IMR-90 (cell line): Measurements from ENCODE around the gene IQCB1. TPM values are rescaled to one million over a fixed set of nuclear protein-coding genes. Genes with fewer than 3 reads are reported as not detected.

Experiments used
- ATAC-seq: fragments of 200-7000 bp; cut with Tn5 transposase; 2 replicates; pipeline ENCODE4 v1.9.1; 2020; ENCODE audit warnings: low read depth, mild to moderate bottlenecking, moderate library complexity
- BruUV-seq: library from RNA; stranded (reverse); fragments of 400-500 nt; replicated peaks from 2 replicates; lab custom pipeline; 2021; lab: Mats Ljungman, UMichigan
- CTCF ChIA-PET: fragments of 300-600 bp; formaldehyde crosslinking; extraction: SDS; loops from one replicate; lab custom pipeline; 2021; ENCODE audit warnings: antibody characterized with exemption; lab: Yijun Ruan, JAX
- POLR2A ChIA-PET: fragments of 300-600 bp; sonication (Branson Sonifier 250); formaldehyde crosslinking; loops from one replicate; lab custom pipeline; 2022; ENCODE audit warnings: antibody characterized with exemption; ENCODE audit not compliant: unreplicated experiment; lab: Charles Lee
- DNase-seq: peaks from one replicate; pipeline ENCODE4 v3.0.0; 2013
- H2AFZ ChIP-seq: replicated peaks from 2 replicates; pipeline ENCODE3; 2013; ENCODE audit warnings: low read length, mild to moderate bottlenecking; ENCODE audit not compliant: poor library complexity
- H2AK5ac ChIP-seq: 2 replicates; pipeline ENCODE4 v1.6.1; 2013; ENCODE audit warnings: low read depth, low read length, inconsistent platforms
- H2AK9ac ChIP-seq: replicated peaks from 2 replicates; pipeline ENCODE3; 2013; ENCODE audit warnings: mild to moderate bottlenecking, low read depth, low read length, moderate library complexity; ENCODE audit not compliant: poor library complexity
- H2BK120ac ChIP-seq: 2 replicates; pipeline ENCODE4 v1.6.1; 2013; ENCODE audit warnings: low read depth, low read length, inconsistent platforms
- H2BK15ac ChIP-seq: 3 replicates; pipeline ENCODE4 v1.6.1; 2013; ENCODE audit warnings: low read depth, low read length, inconsistent platforms
- H2BK20ac ChIP-seq: 2 replicates; pipeline ENCODE4 v1.6.1; 2013; ENCODE audit warnings: low read depth, mild to moderate bottlenecking, inconsistent platforms, low read length, moderate library complexity
- H2BK5ac ChIP-seq: 2 replicates; pipeline ENCODE4 v1.6.1; 2013; ENCODE audit warnings: mild to moderate bottlenecking, low read depth, low read length, inconsistent platforms; ENCODE audit not compliant: poor library complexity, severe bottlenecking
- H3K14ac ChIP-seq: replicated peaks from 2 replicates; pipeline ENCODE4 v1.6.1; 2013; ENCODE audit warnings: low read depth, low read length, inconsistent platforms
- H3K18ac ChIP-seq: 2 replicates; pipeline ENCODE4 v1.6.1; 2013; ENCODE audit warnings: low read depth, low read length, control low read depth
- H3K23ac ChIP-seq: 2 replicates; pipeline ENCODE4 v1.6.1; 2013; ENCODE audit warnings: low read depth, low read length, inconsistent platforms
- H3K27ac ChIP-seq: 2 replicates; pipeline ENCODE4 v1.5.1; 2013; ENCODE audit warnings: mild to moderate bottlenecking, control low read depth, low read length; ENCODE audit not compliant: insufficient read depth
- H3K27me3 ChIP-seq: 2 replicates; pipeline ENCODE4 v1.6.1; 2013; ENCODE audit warnings: low read length; ENCODE audit not compliant: control insufficient read depth, insufficient read depth
- H3K36me3 ChIP-seq: 2 replicates; pipeline ENCODE4 v1.6.1; 2013; ENCODE audit warnings: low read length, mixed read lengths; ENCODE audit not compliant: control insufficient read depth, insufficient read depth
- H3K4ac ChIP-seq: 2 replicates; pipeline ENCODE4 v1.6.1; 2013; ENCODE audit warnings: low read depth, low read length, inconsistent platforms
- H3K4me1 ChIP-seq: 2 replicates; pipeline ENCODE4 v1.6.1; 2013; ENCODE audit warnings: low read length, mixed read lengths; ENCODE audit not compliant: control insufficient read depth, insufficient read depth
- H3K4me2 ChIP-seq: 2 replicates; pipeline ENCODE4 v1.6.1; 2013; ENCODE audit warnings: low read depth, mild to moderate bottlenecking, control low read depth, low read length, moderate library complexity
- H3K4me3 ChIP-seq: 2 replicates; pipeline ENCODE4 v1.5.1; 2013; ENCODE audit warnings: low read depth, mild to moderate bottlenecking, control low read depth, low read length, moderate library complexity; ENCODE audit not compliant: insufficient read depth
- H3K56ac ChIP-seq: 2 replicates; pipeline ENCODE4 v1.6.1; 2013; ENCODE audit warnings: low read length, inconsistent platforms; ENCODE audit not compliant: insufficient read depth; ENCODE audit errors: extremely low read depth
- H3K79me1 ChIP-seq, 2 experiments: 2 replicates each; pipeline ENCODE4 v1.6.1; 2013; ENCODE audit warnings: low read length in 2 of 2, inconsistent platforms in 1 of 2, low read depth in 1 of 2
- H3K9ac ChIP-seq: 2 replicates; pipeline ENCODE4 v1.6.1; 2013; ENCODE audit warnings: low read depth, low read length, control low read depth
- H3K9me1 ChIP-seq: 2 replicates; pipeline ENCODE4 v1.6.1; 2013; ENCODE audit warnings: low read length, inconsistent platforms; ENCODE audit not compliant: insufficient read depth
- H3K9me3 ChIP-seq: 2 replicates; pipeline ENCODE4 v1.6.1; 2013; ENCODE audit warnings: low read length; ENCODE audit not compliant: control insufficient read depth, insufficient read depth
- H4K20me1 ChIP-seq: 2 replicates; pipeline ENCODE4 v1.6.1; 2013; ENCODE audit warnings: low read length, inconsistent platforms; ENCODE audit not compliant: insufficient read depth
- H4K5ac ChIP-seq: 2 replicates; pipeline ENCODE4 v1.6.1; 2013; ENCODE audit warnings: mild to moderate bottlenecking, low read depth, low read length, control low read depth
- H4K8ac ChIP-seq, 2 experiments: 2 replicates each; pipeline ENCODE4 v1.6.1; 2013; ENCODE audit warnings: low read depth in 2 of 2, low read length in 2 of 2, control low read depth in 1 of 2, inconsistent platforms in 1 of 2
- H4K91ac ChIP-seq: 2 replicates; pipeline ENCODE4 v1.6.1; 2013; ENCODE audit warnings: low read depth, low read length, inconsistent platforms; ENCODE audit not compliant: insufficient read depth
- SMC3 ChIP-seq: fragments of 150-350 bp; IDR thresholded peaks from 2 replicates; pipeline ENCODE4 v1.6.1; 2016; ENCODE audit warnings: low read depth, mild to moderate bottlenecking, antibody characterized with exemption, low read length, moderate library complexity
- WGBS, 2 experiments: methylation state at CpG; one replicate each; pipeline versions ENCODE4 v1.1.5 to v1.1.7; 2013; ENCODE audit warnings: missing lambda C conversion rate in 2 of 2; ENCODE audit not compliant: insufficient read length in 1 of 2; ENCODE audit errors: extremely low coverage in 2 of 2; 5-methylcytosine and 5-hydroxymethylcytosine counted together
- dilution Hi-C: fragments of 300-500 bp; cut with HindIII; formaldehyde crosslinking; loops from one replicate; pipeline ENCODE4 v1.14.3; 2018; ENCODE audit warnings: low sequenced_read_pairs; ENCODE audit not compliant: unreplicated experiment
- in situ Hi-C: fragments of 300-500 bp; cut with MboI; formaldehyde crosslinking; loops from 3 replicates; pipeline ENCODE4 v1.14.3; 2019; ENCODE audit warnings: low sequenced_read_pairs, inconsistent platforms, mixed read lengths
- intact Hi-C: fragments of 100-400 bp; cut with micrococcal nuclease; formaldehyde crosslinking; loops from 2 replicates; pipeline ENCODE4 v1.10.0; 2022
- polyA plus RNA-seq, 3 experiments: library from polyadenylated mRNA; depleted of rRNA; stranded (reverse); fragments of >200 nt; gene quantifications; 2 replicates each; pipeline ENCODE4 v1.2.3, GENCODE V29; 2012; ENCODE audit warnings: low replicate concordance in 1 of 3
- total RNA-seq: library from RNA; depleted of rRNA; stranded (reverse); fragments of >200 nt; gene quantifications from 2 replicates; pipeline ENCODE4 v1.2.3, GENCODE V29; 2012

The IQCB1 gene
- total and polyA plus RNA-seq, 2 of the 4 experiments (the other 2 are of a cell fraction), result 13.5 to 18.3 TPM

DNA sequence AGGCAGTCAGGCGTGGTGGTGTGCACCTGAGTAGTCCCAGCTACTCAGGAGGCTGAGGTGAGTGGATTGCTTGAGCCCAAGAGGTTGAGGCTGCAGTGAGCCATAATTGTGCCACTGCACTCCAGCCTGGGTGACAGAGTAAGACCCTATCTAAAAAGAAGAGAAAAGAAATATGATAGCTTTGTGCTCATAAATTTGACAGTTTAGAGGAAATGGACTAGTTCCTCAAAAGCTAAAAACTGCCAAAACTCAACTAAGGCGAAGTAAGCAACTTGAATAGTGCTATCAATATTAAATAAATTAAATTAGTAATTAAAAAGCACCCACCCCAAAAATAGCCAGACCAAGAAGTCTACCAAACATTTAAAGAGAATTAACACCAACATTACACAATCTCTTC is 34.9 kb upstream of the IQCB1 start:
- Histone ChIP-seq H2AFZ (no peak overlapping the region), H3K27me3 (no peaks in the 10 kb centered on the region), H3K4me3 (no peak overlapping the region), H3K56ac (no peak overlapping the region), H3K9me3 (no peaks in the 10 kb centered on the region), H2BK20ac (no peak overlapping the region), H2AK5ac (no peak overlapping the region), H3K4ac (no peak overlapping the region), H2BK5ac (no peak overlapping the region), H3K27ac (no peak overlapping the region), H4K5ac (no peak overlapping the region), H4K8ac (no peak overlapping the region), H3K23ac (no peak overlapping the region), H4K91ac (no peak overlapping the region), H2AK9ac (no peak overlapping the region), H4K20me1 (no peaks in the 10 kb centered on the region), H2BK15ac (no peak overlapping the region), H3K18ac (no peak overlapping the region), H3K4me2 (no peak overlapping the region), H3K9me1 (no peaks in the 10 kb centered on the region), H3K4me1 (no peaks in the 10 kb centered on the region), H3K36me3 (no peaks in the 10 kb centered on the region), H2BK120ac (no peak overlapping the region), H3K79me1 (no peaks in the 10 kb centered on the region), H3K14ac (no peak overlapping the region), H3K9ac (no peak overlapping the region)
- ChIA-PET POLR2A (no interaction called here), CTCF (no interaction called here)
- in situ Hi-C loops (no loop called here), dilution Hi-C loops (no loop called here), intact Hi-C loops (no loop called here)
- ATAC-seq, result no peak
- no peak for DNase-seq
- no peak for TF ChIP-seq SMC3
- no TSS peak for BruUV-seq
- WGBS, 2 experiments, result no CpG with 5 or more reads among the region's 2 CpGs
